ENCODE data around the gene SPINT1. TPM values are rescaled to one million over a fixed set of nuclear protein-coding genes. Genes with fewer than 3 reads are reported as not detected.

The SPINT1 gene
- total and polyA plus RNA-seq, 8 donors: 16.8 to 394 (median 120) TPM

- intact Hi-C loops (cut with DNase I; ENCODE audit: low total_unique reads): no loop called here
- 49 to 63% (median 54%) methylated on average over 7 of the region's 7 CpGs for WGBS, 5 donors
- TF ChIP-seq POLR2AphosphoS5 (IDR thresholded peaks at IDR 0.05) (no peak), EP300 (IDR thresholded peaks at IDR 0.05) (no peak), POLR2A (IDR thresholded peaks at IDR 0.05) (no peak), CTCF (IDR thresholded peaks at IDR 0.05) (no peak)
- no peaks in the 10 kb centered on the region for H3K9me3 ChIP-seq
- no peak for DNase-seq
- no peak overlapping the region for H3K4me3 ChIP-seq
- H3K36me3 ChIP-seq: peaks cover 3 to 14% (median 9%) of the 10 kb centered on the region in 4 donors
- H3K27me3 ChIP-seq: no peaks in the 10 kb centered on the region
- no peaks in the 10 kb centered on the region for H3K4me1 ChIP-seq
- no peak overlapping the region for H3K27ac ChIP-seq
Measured at GRCh38 chr15:40819048-40819447, 24.8 kb upstream of the SPINT1 start.

- intact Hi-C loops (cut with DNase I; ENCODE audit: low total_unique reads): no loop called here
Measured at GRCh38 chr15:40821195-40821594, 22.7 kb upstream of the SPINT1 start.

GRCh38 chr15:40823572-40824343 lies 20.1 kb upstream of the SPINT1 start:
- no peak overlapping the region for H3K4me3 ChIP-seq
- DNase-seq: peak in 1 of 2 donors; percentile 66
- TF ChIP-seq POLR2A (IDR thresholded peaks at IDR 0.05): no peak
- no peak for TF ChIP-seq CTCF (IDR thresholded peaks at IDR 0.05)
- TF ChIP-seq POLR2AphosphoS5 (IDR thresholded peaks at IDR 0.05): no peak
- TF ChIP-seq EP300 (IDR thresholded peaks at IDR 0.05): no peak
- no peaks in the 10 kb centered on the region for H3K27me3 ChIP-seq
- peaks cover 0 to 9% (median 3%) of the 10 kb centered on the region in 4 donors for H3K4me1 ChIP-seq
- intact Hi-C loops (cut with DNase I; ENCODE audit: low total_unique reads): no loop called here
- H3K9me3 ChIP-seq: no peaks in the 10 kb centered on the region
- no peaks in the 10 kb centered on the region for H3K36me3 ChIP-seq
- H3K27ac ChIP-seq: no peak overlapping the region
- WGBS, 5 donors: 54 to 96% (median 82%) methylated on average over 1 of the region's 1 CpG

More at GRCh38 chr15:40821195-40821594, 22.7 kb upstream of the SPINT1 start:
- Histone ChIP-seq H3K27ac (no peak overlapping the region), H3K36me3 (no peaks in the 10 kb centered on the region), H3K4me3 (no peak overlapping the region), H3K4me1 (peaks cover 0 to 7% (median 2%) of the 10 kb centered on the region in 4 donors), H3K27me3 (no peaks in the 10 kb centered on the region), H3K9me3 (no peaks in the 10 kb centered on the region)
- no peak for DNase-seq
- TF ChIP-seq POLR2A (IDR thresholded peaks at IDR 0.05) (no peak), EP300 (IDR thresholded peaks at IDR 0.05) (no peak), POLR2AphosphoS5 (IDR thresholded peaks at IDR 0.05) (no peak), CTCF (IDR thresholded peaks at IDR 0.05) (no peak)
- 88 to 94% (median 91%) methylated on average over 2 of the region's 2 CpGs for WGBS, 5 donors

- no peaks in the 10 kb centered on the region for H3K9me3 ChIP-seq
- H3K4me1 ChIP-seq: peaks cover 0 to 13% (median 3%) of the 10 kb centered on the region in 4 donors
- intact Hi-C loops (cut with DNase I; ENCODE audit: low total_unique reads): no loop called here
- H3K4me3 ChIP-seq: no peak overlapping the region
- peak overlapping the region in 1 of 5 donors; percentile 24 for H3K27ac ChIP-seq
- no peaks in the 10 kb centered on the region for H3K27me3 ChIP-seq
- H3K36me3 ChIP-seq: no peaks in the 10 kb centered on the region
- TF ChIP-seq POLR2A (IDR thresholded peaks at IDR 0.05) (no peak), EP300 (IDR thresholded peaks at IDR 0.05) (no peak), POLR2AphosphoS5 (IDR thresholded peaks at IDR 0.05) (no peak), CTCF (IDR thresholded peaks at IDR 0.05) (no peak)
- peak; percentile 41 to 69 for DNase-seq
- WGBS, 5 donors: 45 to 71% (median 51%) methylated on average over 5 of the region's 5 CpGs
Measured at GRCh38 chr15:40825661-40826422, 18.0 kb upstream of the SPINT1 start.

All from stomach (tissue), 9 donors.